ENCODE measurements around the gene GPR101.
"Not testable (repeated sequence)": the region's sequence is repeated elsewhere in the genome, so short reads cannot be mapped to it uniquely, and the experiment has no call there.

The GPR101 gene

GRCh38 chrX:137025930-137026329 is 7.9 kb downstream of the GPR101 start:
- no peak for DNase-seq

GRCh38 chrX:137000236-137000635 is 33.6 kb downstream of the GPR101 start:
- not testable (repeated sequence) for DNase-seq

GRCh38 chrX:136999024-136999423 is 34.8 kb downstream of the GPR101 start:
- DNase-seq: no peak
